Measurements from ENCODE around the gene PCDHA6.
"Not testable (repeated sequence)": the region's sequence is repeated elsewhere in the genome, so short reads cannot be mapped to it uniquely, and the experiment has no call there.

- not testable (repeated sequence) for TF ChIP-seq CTCF (IDR thresholded peaks at IDR 0.05); STAT6 (CRISPR knock-in tag; conservative IDR thresholded peaks at IDR 0.05; ENCODE audit: low read depth); IRF2 (CRISPR knock-in tag; IDR thresholded peaks at IDR 0.05; ENCODE audit: borderline replicate concordance, low read depth); MAX (CRISPR knock-in tag; IDR thresholded peaks at IDR 0.05); KAT7 (CRISPR knock-in tag; IDR thresholded peaks at IDR 0.05; ENCODE audit: borderline replicate concordance)
These were observed 31.6 kb upstream of the PCDHA6 start for GRCh38 chr5:140796072-140796717.
